Panc1 (cell line): Measurements from ENCODE around the gene TAAR8. TPM values are rescaled to one million over a fixed set of nuclear protein-coding genes. Genes with fewer than 3 reads are reported as not detected.

Experiments used
- ATAC-seq: fragments of 200-7000 bp; cut with Tn5 transposase; 2 replicates; pipeline ENCODE4 v1.9.1; 2020; ENCODE audit warnings: mild to moderate bottlenecking, moderate library complexity
- BruUV-seq: library from RNA; stranded (reverse); fragments of 400-500 nt; replicated peaks from 2 replicates; lab custom pipeline; 2021; lab: Mats Ljungman, UMichigan
- CTCF ChIA-PET: fragments of 300-600 bp; sonication (Branson Sonifier 250); formaldehyde crosslinking; loops from one replicate; lab custom pipeline; 2022; ENCODE audit warnings: antibody characterized with exemption; lab: Charles Lee
- POLR2A ChIA-PET: fragments of 300-600 bp; sonication (Branson Sonifier 250); formaldehyde crosslinking; loops from one replicate; lab custom pipeline; 2022; ENCODE audit warnings: antibody characterized with exemption; lab: Charles Lee
- DNase-seq: peaks from one replicate; pipeline ENCODE4 v3.0.0-alpha.2; 2010; ENCODE audit warnings: low read depth, low spot score
- H3K27ac ChIP-seq: 2 replicates; pipeline ENCODE4 v1.5.1; 2011; ENCODE audit warnings: mild to moderate bottlenecking, low read length, inconsistent platforms
- H3K27me3 ChIP-seq: fragments of 200-500 bp; sonication (Bioruptor generic); 2 replicates; pipeline ENCODE4 v1.6.0; 2014; ENCODE audit warnings: low read length, inconsistent platforms; ENCODE audit not compliant: control insufficient read depth, insufficient read depth
- H3K36me3 ChIP-seq: fragments of 200-500 bp; sonication (Bioruptor generic); 2 replicates; pipeline ENCODE4 v1.5.1; 2014; ENCODE audit warnings: inconsistent platforms, mild to moderate bottlenecking, low read length, moderate library complexity; ENCODE audit not compliant: control insufficient read depth, insufficient read depth
- H3K4me1 ChIP-seq: 2 replicates; pipeline ENCODE4 v1.5.1; 2011; ENCODE audit warnings: inconsistent platforms, mild to moderate bottlenecking, low read length, moderate library complexity; ENCODE audit not compliant: control insufficient read depth, insufficient read depth
- H3K4me3 ChIP-seq, 2 experiments: 2 replicates each; pipeline ENCODE4 v1.5.1; 2011 to 2012; ENCODE audit warnings: low read depth in 2 of 2, low read length in 2 of 2, mild to moderate bottlenecking in 2 of 2, inconsistent platforms in 1 of 2, moderate library complexity in 1 of 2
- H3K9me3 ChIP-seq: fragments of 200-500 bp; sonication (Bioruptor generic); 2 replicates; pipeline ENCODE4 v1.5.1; 2014; ENCODE audit warnings: low read depth, mild to moderate bottlenecking, inconsistent platforms, low read length, moderate library complexity; ENCODE audit not compliant: control insufficient read depth, insufficient read depth
- POLR2AphosphoS5 ChIP-seq: IDR thresholded peaks from 2 replicates; pipeline ENCODE4 v1.6.1; 2012; ENCODE audit warnings: mild to moderate bottlenecking, low read depth, low read length, moderate library complexity
- SIN3A ChIP-seq: IDR thresholded peaks from 2 replicates; pipeline ENCODE4 v1.6.1; 2012; ENCODE audit warnings: low read depth, mild to moderate bottlenecking, low read length, moderate library complexity, borderline replicate concordance; ENCODE audit not compliant: insufficient read depth
- TCF7L2 ChIP-seq: IDR thresholded peaks from 2 replicates; pipeline ENCODE4 v1.6.1; 2011; ENCODE audit warnings: mild to moderate bottlenecking, low read depth, low read length, inconsistent platforms
- in situ Hi-C: cut with HindIII; loops from 2 replicates; pipeline ENCODE4 v1.10.0; 2016; ENCODE audit warnings: low sequenced_read_pairs, low pct_unique_long_range_greater_than_20kb
- intact Hi-C: fragments of 100-400 bp; cut with micrococcal nuclease; formaldehyde crosslinking; loops from one replicate; pipeline ENCODE4 v1.10.0; 2022; ENCODE audit not compliant: unreplicated experiment
- total RNA-seq: library from RNA; stranded (reverse); gene quantifications from one replicate; pipeline ENCODE4 v1.2.1, GENCODE V29; 2021; ENCODE audit not compliant: unreplicated experiment
- TF ChIP-seq, protein P1 (sequence below), 2 experiments: IDR thresholded peaks; 2 replicates each; pipeline ENCODE4 v1.6.1; 2011 to 2012; ENCODE audit warnings: low read depth in 2 of 2, control low read depth in 1 of 2, low read length in 1 of 2, mild to moderate bottlenecking in 1 of 2, moderate library complexity in 1 of 2; ENCODE audit not compliant: insufficient read depth in 1 of 2
- TF ChIP-seq, protein P2 (sequence below): fragments of 450-650 bp; IDR thresholded peaks from 2 replicates; pipeline ENCODE4 v1.5.1; 2017; ENCODE audit warnings: mild to moderate bottlenecking

The TAAR8 gene
- total RNA-seq, 1 experiment from 2014 or later, result not detected

DNA sequence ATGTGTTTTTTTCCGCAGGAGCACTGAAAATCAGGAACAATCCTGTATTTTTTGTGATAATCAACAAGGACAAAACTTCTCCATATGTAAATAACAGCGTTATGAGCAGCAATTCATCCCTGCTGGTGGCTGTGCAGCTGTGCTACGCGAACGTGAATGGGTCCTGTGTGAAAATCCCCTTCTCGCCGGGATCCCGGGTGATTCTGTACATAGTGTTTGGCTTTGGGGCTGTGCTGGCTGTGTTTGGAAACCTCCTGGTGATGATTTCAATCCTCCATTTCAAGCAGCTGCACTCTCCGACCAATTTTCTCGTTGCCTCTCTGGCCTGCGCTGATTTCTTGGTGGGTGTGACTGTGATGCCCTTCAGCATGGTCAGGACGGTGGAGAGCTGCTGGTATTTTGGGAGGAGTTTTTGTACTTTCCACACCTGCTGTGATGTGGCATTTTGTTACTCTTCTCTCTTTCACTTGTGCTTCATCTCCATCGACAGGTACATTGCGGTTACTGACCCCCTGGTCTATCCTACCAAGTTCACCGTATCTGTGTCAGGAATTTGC, 17.8 kb downstream of the TAAR8 start, which contains the start of gene TAAR6:
Gene TAAR6, plus strand, starts transcription at position 102 of the 557 bp plus-strand sequence. Its CDS starts 0 bp downstream, at position 102.
- ChIA-PET CTCF (no interaction called here), POLR2A (no interaction called here)
- TF ChIP-seq POLR2AphosphoS5 (no peak), SIN3A (no peak), TCF7L2 (no peak)
- TF ChIP-seq, protein P1, sequence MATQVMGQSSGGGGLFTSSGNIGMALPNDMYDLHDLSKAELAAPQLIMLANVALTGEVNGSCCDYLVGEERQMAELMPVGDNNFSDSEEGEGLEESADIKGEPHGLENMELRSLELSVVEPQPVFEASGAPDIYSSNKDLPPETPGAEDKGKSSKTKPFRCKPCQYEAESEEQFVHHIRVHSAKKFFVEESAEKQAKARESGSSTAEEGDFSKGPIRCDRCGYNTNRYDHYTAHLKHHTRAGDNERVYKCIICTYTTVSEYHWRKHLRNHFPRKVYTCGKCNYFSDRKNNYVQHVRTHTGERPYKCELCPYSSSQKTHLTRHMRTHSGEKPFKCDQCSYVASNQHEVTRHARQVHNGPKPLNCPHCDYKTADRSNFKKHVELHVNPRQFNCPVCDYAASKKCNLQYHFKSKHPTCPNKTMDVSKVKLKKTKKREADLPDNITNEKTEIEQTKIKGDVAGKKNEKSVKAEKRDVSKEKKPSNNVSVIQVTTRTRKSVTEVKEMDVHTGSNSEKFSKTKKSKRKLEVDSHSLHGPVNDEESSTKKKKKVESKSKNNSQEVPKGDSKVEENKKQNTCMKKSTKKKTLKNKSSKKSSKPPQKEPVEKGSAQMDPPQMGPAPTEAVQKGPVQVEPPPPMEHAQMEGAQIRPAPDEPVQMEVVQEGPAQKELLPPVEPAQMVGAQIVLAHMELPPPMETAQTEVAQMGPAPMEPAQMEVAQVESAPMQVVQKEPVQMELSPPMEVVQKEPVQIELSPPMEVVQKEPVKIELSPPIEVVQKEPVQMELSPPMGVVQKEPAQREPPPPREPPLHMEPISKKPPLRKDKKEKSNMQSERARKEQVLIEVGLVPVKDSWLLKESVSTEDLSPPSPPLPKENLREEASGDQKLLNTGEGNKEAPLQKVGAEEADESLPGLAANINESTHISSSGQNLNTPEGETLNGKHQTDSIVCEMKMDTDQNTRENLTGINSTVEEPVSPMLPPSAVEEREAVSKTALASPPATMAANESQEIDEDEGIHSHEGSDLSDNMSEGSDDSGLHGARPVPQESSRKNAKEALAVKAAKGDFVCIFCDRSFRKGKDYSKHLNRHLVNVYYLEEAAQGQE (IDR thresholded peaks at IDR 0.05; ENCODE audit: insufficient read depth in 1 of 2, low read depth in 2 of 2, low read length in 1 of 2), result no peak
- TF ChIP-seq, protein P2, sequence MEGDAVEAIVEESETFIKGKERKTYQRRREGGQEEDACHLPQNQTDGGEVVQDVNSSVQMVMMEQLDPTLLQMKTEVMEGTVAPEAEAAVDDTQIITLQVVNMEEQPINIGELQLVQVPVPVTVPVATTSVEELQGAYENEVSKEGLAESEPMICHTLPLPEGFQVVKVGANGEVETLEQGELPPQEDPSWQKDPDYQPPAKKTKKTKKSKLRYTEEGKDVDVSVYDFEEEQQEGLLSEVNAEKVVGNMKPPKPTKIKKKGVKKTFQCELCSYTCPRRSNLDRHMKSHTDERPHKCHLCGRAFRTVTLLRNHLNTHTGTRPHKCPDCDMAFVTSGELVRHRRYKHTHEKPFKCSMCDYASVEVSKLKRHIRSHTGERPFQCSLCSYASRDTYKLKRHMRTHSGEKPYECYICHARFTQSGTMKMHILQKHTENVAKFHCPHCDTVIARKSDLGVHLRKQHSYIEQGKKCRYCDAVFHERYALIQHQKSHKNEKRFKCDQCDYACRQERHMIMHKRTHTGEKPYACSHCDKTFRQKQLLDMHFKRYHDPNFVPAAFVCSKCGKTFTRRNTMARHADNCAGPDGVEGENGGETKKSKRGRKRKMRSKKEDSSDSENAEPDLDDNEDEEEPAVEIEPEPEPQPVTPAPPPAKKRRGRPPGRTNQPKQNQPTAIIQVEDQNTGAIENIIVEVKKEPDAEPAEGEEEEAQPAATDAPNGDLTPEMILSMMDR, result no peak
- intact Hi-C loops (no loop called here), in situ Hi-C loops (no loop called here)
- Histone ChIP-seq H3K9me3 (no peaks in the 10 kb centered on the region), H3K27ac (no peak within 1 kb of the TSS), H3K27me3 (no peaks in the 10 kb centered on the region), H3K4me3 (no peak within 1 kb of the TSS), H3K36me3 (no peaks in the 10 kb centered on the region), H3K4me1 (no peaks in the 10 kb centered on the region)
- no TSS peak for BruUV-seq
- ATAC-seq (no peak), DNase-seq (no peak)

DNA sequence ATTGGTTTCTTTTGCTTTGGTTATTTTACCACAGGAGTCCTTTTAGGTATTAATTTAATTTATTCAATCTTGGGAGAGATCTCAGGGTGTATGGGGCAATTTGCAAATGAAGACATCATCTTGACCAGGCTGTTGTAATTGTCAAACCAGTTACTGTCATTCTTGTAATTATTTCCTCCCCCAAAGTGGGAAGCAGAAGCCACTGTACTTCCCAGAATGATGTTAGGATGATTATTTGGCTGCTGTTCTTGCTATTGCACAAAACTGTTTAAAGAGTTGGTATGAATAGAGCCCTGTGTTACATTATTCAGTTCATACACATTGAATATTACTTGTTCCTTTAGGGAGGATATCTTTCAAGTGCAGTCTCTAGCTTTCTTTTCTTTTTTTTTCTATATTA, 19.3 kb downstream of the TAAR8 start:
- Histone ChIP-seq H3K27me3 (no peaks in the 10 kb centered on the region), H3K4me3 (no peak overlapping the region), H3K9me3 (no peaks in the 10 kb centered on the region), H3K4me1 (no peaks in the 10 kb centered on the region), H3K36me3 (no peaks in the 10 kb centered on the region), H3K27ac (no peak overlapping the region)
- ATAC-seq (no peak), DNase-seq (no peak)
- in situ Hi-C loops (no loop called here), intact Hi-C loops (no loop called here)
- CTCF ChIA-PET, result no interaction called here
- POLR2A ChIA-PET, result no interaction called here
- no TSS peak for BruUV-seq
- TF ChIP-seq, protein P1 (IDR thresholded peaks at IDR 0.05; ENCODE audit: insufficient read depth in 1 of 2, low read depth in 2 of 2, low read length in 1 of 2), result no peak
- TF ChIP-seq POLR2AphosphoS5, result no peak
- no peak for TF ChIP-seq TCF7L2
- TF ChIP-seq, protein P2, result no peak
- no peak for TF ChIP-seq SIN3A
